Transverse colon (tissue), 4 donors: ENCODE measurements around the gene PCSK6. TPM values are rescaled to one million over a fixed set of nuclear protein-coding genes. Genes with fewer than 3 reads are reported as not detected.
A peak's percentile ranks its signal among the peaks of the same experiment; 100 is the strongest.

Experiments used
- DNase-seq: peaks from one replicate; pipeline ENCODE4 v3.0.0-alpha.2; 2019
- H3K27ac ChIP-seq, 4 donors: fragments of 200-600 bp; sonication (generic); 2 replicates each; pipeline ENCODE4 v1.5.1; 2016 to 2018; ENCODE audit warnings: inconsistent platforms in 4 of 4
- H3K27me3 ChIP-seq: fragments of 200-600 bp; sonication (generic); 2 replicates; pipeline ENCODE4 v1.5.1; 2017; ENCODE audit warnings: inconsistent platforms
- H3K36me3 ChIP-seq, 4 donors: fragments of 200-600 bp; sonication (generic); 2 replicates each; pipeline ENCODE4 v1.5.1; 2017 to 2019; ENCODE audit warnings: inconsistent platforms in 4 of 4
- H3K4me1 ChIP-seq, 4 donors: fragments of 200-600 bp; sonication (generic); 2 replicates each; pipeline ENCODE4 v1.5.1; 2017 to 2020; ENCODE audit warnings: inconsistent platforms in 4 of 4
- H3K4me3 ChIP-seq, 4 donors: fragments of 200-600 bp; sonication (generic); 1 replicate in 1 of 4; 2 replicates in 3 of 4; pipeline versions ENCODE4 v1.5.1 to v1.6.1; 2017 to 2019; ENCODE audit warnings: inconsistent platforms in 4 of 4
- H3K9me3 ChIP-seq, 2 donors: fragments of 200-600 bp; sonication (generic); 2 replicates each; pipeline ENCODE4 v1.5.1; 2017 to 2019; ENCODE audit warnings: inconsistent platforms in 2 of 2
- EP300 ChIP-seq: sonication (generic); formaldehyde crosslinking; IDR thresholded peaks from one replicate; pipeline ENCODE4 v1.6.1; 2017; ENCODE audit warnings: antibody characterized with exemption, low read depth
- POLR2A ChIP-seq: fragments of 450-650 bp; IDR thresholded peaks from one replicate; pipeline ENCODE4 v1.6.1; 2016; ENCODE audit warnings: antibody characterized with exemption, mild to moderate bottlenecking, moderate library complexity
- POLR2AphosphoS5 ChIP-seq, 3 donors: sonication (generic); formaldehyde crosslinking; IDR thresholded peaks; one replicate each; pipeline ENCODE4 v1.6.1; 2016; ENCODE audit warnings: antibody characterized with exemption in 3 of 3
- WGBS, 2 donors: methylation state at CpG; one replicate each; pipeline ENCODE4 v1.1.5; 2018; ENCODE audit warnings: low coverage in 1 of 2; 5-methylcytosine and 5-hydroxymethylcytosine counted together
- in situ Hi-C, 4 donors: fragments of 200-750 bp; cut with MboI; loops; one replicate each; pipeline versions ENCODE4 v1.15.0 to v1.15.1; 2017; ENCODE audit warnings: low sequenced_read_pairs in 3 of 4, low pct_ligation_motif_present in 1 of 4, low pct_unique_long_range_greater_than_20kb in 1 of 4
- intact Hi-C: fragments of 100-400 bp; cut with DNase I; formaldehyde crosslinking; loops from one replicate; pipeline ENCODE4 v1.15.1; 2023; ENCODE audit warnings: low total_unique reads
- total RNA-seq, 4 donors: library from RNA; depleted of rRNA; stranded (reverse); fragments of >200 nt; gene quantifications; one replicate each; pipeline ENCODE4 v1.1.0, GENCODE V29; 2016
- TF ChIP-seq, protein P1 (sequence below), 5 experiments: fragments of 200-600 bp in 3 of 5; fragments of 450-650 bp in 2 of 5; sonication (generic) in 3 of 5; IDR thresholded peaks; 1 replicate in 2 of 5; 2 replicates in 3 of 5; pipeline ENCODE4 v1.5.1; 2016 to 2017; ENCODE audit warnings: antibody characterized with exemption in 5 of 5, inconsistent platforms in 3 of 5, mild to moderate bottlenecking in 2 of 5, moderate library complexity in 1 of 5

PCSK6 gene
- total RNA-seq, 4 donors from 2014 or later, result 20.3 to 119 (median 49.7) TPM

DNA sequence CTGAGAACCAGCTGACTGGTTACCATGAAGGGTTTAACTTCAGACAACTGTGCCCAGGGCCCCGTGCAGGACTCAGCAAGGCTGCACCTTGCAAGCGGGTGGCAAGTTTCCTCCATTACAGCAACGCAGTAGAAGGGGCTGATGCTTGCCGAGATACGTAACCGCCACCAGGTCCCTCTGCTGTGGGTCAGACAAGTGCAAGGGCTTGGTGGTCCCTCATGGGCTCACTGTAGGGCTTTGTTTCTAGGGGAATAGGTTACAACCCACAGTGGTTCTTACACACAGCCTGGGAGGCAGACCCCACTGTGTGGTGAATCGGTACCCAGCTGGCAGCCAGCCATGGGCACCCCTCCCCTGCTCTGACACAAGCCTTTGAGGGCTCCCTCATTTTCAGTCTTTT is 179.0 kb downstream of the PCSK6 start:
- TF ChIP-seq POLR2A, result no peak
- no peak for TF ChIP-seq POLR2AphosphoS5 (IDR thresholded peaks at IDR 0.05)
- TF ChIP-seq, protein P1, sequence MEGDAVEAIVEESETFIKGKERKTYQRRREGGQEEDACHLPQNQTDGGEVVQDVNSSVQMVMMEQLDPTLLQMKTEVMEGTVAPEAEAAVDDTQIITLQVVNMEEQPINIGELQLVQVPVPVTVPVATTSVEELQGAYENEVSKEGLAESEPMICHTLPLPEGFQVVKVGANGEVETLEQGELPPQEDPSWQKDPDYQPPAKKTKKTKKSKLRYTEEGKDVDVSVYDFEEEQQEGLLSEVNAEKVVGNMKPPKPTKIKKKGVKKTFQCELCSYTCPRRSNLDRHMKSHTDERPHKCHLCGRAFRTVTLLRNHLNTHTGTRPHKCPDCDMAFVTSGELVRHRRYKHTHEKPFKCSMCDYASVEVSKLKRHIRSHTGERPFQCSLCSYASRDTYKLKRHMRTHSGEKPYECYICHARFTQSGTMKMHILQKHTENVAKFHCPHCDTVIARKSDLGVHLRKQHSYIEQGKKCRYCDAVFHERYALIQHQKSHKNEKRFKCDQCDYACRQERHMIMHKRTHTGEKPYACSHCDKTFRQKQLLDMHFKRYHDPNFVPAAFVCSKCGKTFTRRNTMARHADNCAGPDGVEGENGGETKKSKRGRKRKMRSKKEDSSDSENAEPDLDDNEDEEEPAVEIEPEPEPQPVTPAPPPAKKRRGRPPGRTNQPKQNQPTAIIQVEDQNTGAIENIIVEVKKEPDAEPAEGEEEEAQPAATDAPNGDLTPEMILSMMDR (IDR thresholded peaks at IDR 0.05), result no peak
- no peak for TF ChIP-seq EP300
- WGBS, 2 donors, result 80 to 95% methylated on average over 1 to 7 of the region's 7 CpGs
- no peak for DNase-seq
- Histone ChIP-seq H3K4me1 (no peaks in the 10 kb centered on the region), H3K36me3 (no peaks in the 10 kb centered on the region), H3K27ac (no peak overlapping the region), H3K27me3 (no peaks in the 10 kb centered on the region), H3K9me3 (no peaks in the 10 kb centered on the region), H3K4me3 (no peak overlapping the region)
- in situ Hi-C loops, result loop anchor here in 1 of 4 donors (25.0 kb wide), 1 partner anchor 177 kb away; the partner anchor contains the start of gene PCSK6
- intact Hi-C loops, result no loop called here

DNA sequence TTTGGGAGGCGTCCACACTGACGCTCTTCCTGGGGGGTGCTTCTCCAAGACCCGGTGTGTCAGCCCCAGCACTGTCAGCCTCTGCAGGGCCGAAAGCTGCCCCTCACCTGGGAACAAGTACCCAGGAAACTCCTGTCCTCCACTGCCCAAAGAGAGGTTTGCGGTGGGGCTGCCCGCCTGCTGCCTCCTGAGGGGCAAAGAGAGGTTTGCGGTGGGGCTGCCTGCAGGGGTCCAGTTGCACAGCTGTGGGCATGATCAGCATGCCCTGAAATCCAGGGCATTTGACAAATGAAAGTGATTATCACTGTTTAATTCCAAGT is 179.4 kb downstream of the PCSK6 start:
- in situ Hi-C loops (loop anchor here in 1 of 4 donors (25.0 kb wide), 1 partner anchor 177 kb away; the partner anchor contains the start of gene PCSK6), intact Hi-C loops (no loop called here)
- Histone ChIP-seq H3K9me3 (no peaks in the 10 kb centered on the region), H3K4me1 (no peaks in the 10 kb centered on the region), H3K36me3 (no peaks in the 10 kb centered on the region), H3K27ac (no peak overlapping the region), H3K27me3 (no peaks in the 10 kb centered on the region), H3K4me3 (no peak overlapping the region)
- 93 to 100% methylated on average over 1 to 6 of the region's 7 CpGs for WGBS, 2 donors
- DNase-seq, result no peak
- TF ChIP-seq, protein P1 (IDR thresholded peaks at IDR 0.05), result no peak
- TF ChIP-seq POLR2AphosphoS5 (IDR thresholded peaks at IDR 0.05) (no peak), POLR2A (no peak), EP300 (no peak)

DNA sequence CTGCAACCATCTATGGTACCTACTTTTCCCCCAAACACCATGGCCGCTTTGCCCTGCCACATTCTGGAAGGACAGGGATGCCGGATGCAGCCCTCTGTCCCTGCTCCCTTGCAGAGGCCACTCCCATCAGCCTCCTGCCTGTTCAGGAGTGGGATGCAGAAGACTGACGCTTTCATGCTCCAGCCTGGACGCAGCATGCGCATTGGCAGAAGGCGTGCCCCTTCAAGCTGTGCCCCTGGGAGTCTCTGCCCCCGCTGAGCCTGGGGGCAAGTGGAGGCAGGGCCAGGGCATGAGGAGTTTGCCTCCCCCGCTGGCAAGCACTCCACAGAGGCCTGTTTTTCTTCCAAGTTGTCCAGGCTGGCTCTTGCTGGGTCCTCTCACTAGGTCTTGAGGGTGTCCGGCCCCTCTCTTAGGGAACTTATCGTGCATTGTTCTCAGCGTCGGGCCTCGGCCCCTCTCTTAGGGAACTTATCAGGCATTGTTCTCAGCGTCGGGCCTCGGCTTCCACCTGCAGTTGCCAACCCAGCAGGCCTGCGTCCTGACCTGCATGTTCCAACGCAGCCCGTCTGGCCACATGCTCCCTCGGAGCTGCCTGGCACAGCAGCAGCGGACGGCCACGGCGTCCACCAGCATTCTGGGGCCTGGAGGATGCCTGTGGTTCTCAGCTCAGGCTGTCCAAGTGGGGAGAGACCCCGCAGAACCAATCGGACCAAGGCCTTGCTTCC is 179.9 kb downstream of the PCSK6 start:
- no peak for TF ChIP-seq POLR2AphosphoS5 (IDR thresholded peaks at IDR 0.05)
- no peak for TF ChIP-seq EP300
- TF ChIP-seq, protein P1 (IDR thresholded peaks at IDR 0.05), result no peak
- no peak for TF ChIP-seq POLR2A
- Histone ChIP-seq H3K9me3 (no peaks in the 10 kb centered on the region), H3K36me3 (no peaks in the 10 kb centered on the region), H3K27me3 (no peaks in the 10 kb centered on the region), H3K4me1 (no peaks in the 10 kb centered on the region), H3K27ac (no peak overlapping the region), H3K4me3 (no peak overlapping the region)
- WGBS, 2 donors, result 90% methylated on average over 26 of the region's 26 CpGs; no CpG with 5 or more reads in 1 of the 2 donors
- peak; percentile 1 for DNase-seq
- intact Hi-C loops, result no loop called here
- in situ Hi-C loops, result loop anchor here in 1 of 4 donors (25.0 kb wide), 1 partner anchor 178 kb away; the partner anchor contains the start of gene PCSK6

DNA sequence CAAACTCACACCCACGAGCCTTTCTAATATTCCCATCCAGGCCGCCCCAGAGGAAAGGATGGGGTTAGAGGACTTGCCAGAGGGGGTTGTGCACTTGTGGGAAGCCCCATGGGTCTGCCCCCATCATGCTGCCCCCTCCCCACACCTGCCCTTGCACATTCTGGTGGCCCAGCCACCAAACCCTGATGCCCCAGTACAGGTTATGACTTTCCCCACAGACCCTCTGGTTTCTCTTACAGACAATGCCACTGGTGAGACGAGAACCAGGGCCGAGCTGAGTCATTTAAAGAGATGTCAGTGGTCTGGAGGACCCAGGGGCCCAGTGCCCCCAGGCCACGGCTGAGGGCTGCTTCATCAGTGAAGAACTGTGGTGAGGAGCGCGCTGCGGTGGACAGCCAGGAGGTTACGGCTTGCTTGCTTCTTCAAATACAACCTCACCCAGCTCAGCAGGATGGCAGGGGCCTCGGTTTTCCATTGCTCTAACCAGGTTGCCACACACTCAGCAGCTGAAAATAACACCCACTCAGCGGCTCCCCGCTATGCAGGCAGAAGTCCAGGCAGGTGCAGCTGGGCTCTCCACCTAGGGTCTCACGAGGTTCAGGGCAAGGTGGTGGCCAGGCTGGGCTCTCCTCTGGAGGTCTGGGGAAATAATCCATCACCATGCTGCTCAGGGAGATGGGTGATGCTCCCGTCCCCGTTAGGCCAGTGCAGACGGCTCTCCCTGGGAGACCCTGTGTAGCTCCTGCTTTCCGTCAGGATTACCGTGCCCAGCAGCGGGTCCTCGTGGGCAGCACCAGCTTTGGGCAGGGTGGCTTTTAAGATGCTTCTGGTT is 180.7 kb downstream of the PCSK6 start:
- H3K4me1 ChIP-seq, result no peaks in the 10 kb centered on the region
- no peaks in the 10 kb centered on the region for H3K9me3 ChIP-seq
- H3K4me3 ChIP-seq, result no peak overlapping the region
- TF ChIP-seq, protein P1 (IDR thresholded peaks at IDR 0.05), result no peak
- no peak for TF ChIP-seq POLR2AphosphoS5 (IDR thresholded peaks at IDR 0.05)
- no peak for TF ChIP-seq EP300
- TF ChIP-seq POLR2A, result no peak
- DNase-seq, result no peak
- intact Hi-C loops, result no loop called here
- no peaks in the 10 kb centered on the region for H3K36me3 ChIP-seq
- WGBS, 2 donors, result 92% methylated on average over 20 of the region's 20 CpGs; no CpG with 5 or more reads in 1 of the 2 donors
- no peak overlapping the region for H3K27ac ChIP-seq
- in situ Hi-C loops, result loop anchor here in 1 of 4 donors (25.0 kb wide), 1 partner anchor 178 kb away; the partner anchor contains the start of gene PCSK6
- H3K27me3 ChIP-seq, result no peaks in the 10 kb centered on the region
